ENCODE data around the gene CSH2.

CSH2 gene

GRCh38 chr17:63837480-63837879 lies 36.0 kb downstream of the CSH2 start:
- no peak for DNase-seq (ENCODE audit: low read depth)
- TF ChIP-seq CTCF (IDR thresholded peaks at IDR 0.05; ENCODE audit: control insufficient read depth, extremely low read depth, insufficient read depth) = no peak
- no peak overlapping the region for H3K4me3 ChIP-seq (ENCODE audit: low read depth, low read length)

GRCh38 chr17:63836811-63837210 lies 36.7 kb downstream of the CSH2 start:
- TF ChIP-seq CTCF (IDR thresholded peaks at IDR 0.05; ENCODE audit: control insufficient read depth, extremely low read depth, insufficient read depth) = no peak
- DNase-seq (ENCODE audit: low read depth) = no peak
- no peak overlapping the region for H3K4me3 ChIP-seq (ENCODE audit: low read depth, low read length)

GRCh38 chr17:63835167-63835720 lies 38.2 kb downstream of the CSH2 start:
- no peak for DNase-seq (ENCODE audit: low read depth)
- TF ChIP-seq CTCF (IDR thresholded peaks at IDR 0.05; ENCODE audit: control insufficient read depth, extremely low read depth, insufficient read depth) = no peak
- H3K4me3 ChIP-seq (ENCODE audit: low read depth, low read length) = no peak overlapping the region

GRCh38 chr17:63834431-63835166 lies 38.9 kb downstream of the CSH2 start:
- TF ChIP-seq CTCF (IDR thresholded peaks at IDR 0.05; ENCODE audit: control insufficient read depth, extremely low read depth, insufficient read depth) = peak; percentile 90
- DNase-seq (ENCODE audit: low read depth) = no peak
- no peak overlapping the region for H3K4me3 ChIP-seq (ENCODE audit: low read depth, low read length)

- no peak for TF ChIP-seq CTCF (IDR thresholded peaks at IDR 0.05; ENCODE audit: control insufficient read depth, extremely low read depth, insufficient read depth)
- no peak overlapping the region for H3K4me3 ChIP-seq (ENCODE audit: low read depth, low read length)
- DNase-seq (ENCODE audit: low read depth) = no peak
Observed at GRCh38 chr17:63833741-63834373, 39.6 kb downstream of the CSH2 start.

GRCh38 chr17:63833026-63833740 lies 40.3 kb downstream of the CSH2 start:
- H3K4me3 ChIP-seq (ENCODE audit: low read depth, low read length) = no peak overlapping the region
- no peak for TF ChIP-seq CTCF (IDR thresholded peaks at IDR 0.05; ENCODE audit: control insufficient read depth, extremely low read depth, insufficient read depth)
- DNase-seq (ENCODE audit: low read depth) = no peak

All from LNCaP clone FGC (cell line).